K562 (cell line): ENCODE measurements around the gene UBE2H. TPM values are rescaled to one million over a fixed set of nuclear protein-coding genes. Genes with fewer than 3 reads are reported as not detected.
A peak's percentile ranks its signal among the peaks of the same experiment; 100 is the strongest.

Experiments used
- BDP1 ChIP-seq: IDR thresholded peaks from 3 replicates; pipeline ENCODE4 v1.6.1; 2011; ENCODE audit not compliant: insufficient read length, insufficient read depth
- GABPB1 ChIP-seq: sonication (generic); formaldehyde crosslinking; IDR thresholded peaks from 2 replicates; pipeline ENCODE4 v1.8.0; 2022; ENCODE audit warnings: mild to moderate bottlenecking, missing genetic modification reagents
- GMEB1 ChIP-seq: fragments of 250-450 bp; sonication (Bioruptor Pico); IDR thresholded peaks from 2 replicates; pipeline ENCODE4 v1.4.0; 2020; ENCODE audit warnings: mild to moderate bottlenecking
- HLTF ChIP-seq: fragments of 450-650 bp; IDR thresholded peaks from 2 replicates; pipeline ENCODE4 v1.6.1; 2016
- ZBTB40 ChIP-seq, 2 experiments: fragments of 450-650 bp in 1 of 2; sonication (generic) in 1 of 2; formaldehyde crosslinking in 1 of 2; IDR thresholded peaks; 2 replicates each; pipeline versions ENCODE4 v1.7.1 to v1.9.0; 2016 to 2022; ENCODE audit warnings: inconsistent platforms in 1 of 2, mild to moderate bottlenecking in 1 of 2, missing genetic modification reagents in 1 of 2
- ZBTB7A ChIP-seq: IDR thresholded peaks from 2 replicates; pipeline ENCODE4 v1.6.1; 2011; ENCODE audit warnings: low read depth, mild to moderate bottlenecking, low read length, moderate library complexity, borderline replicate concordance; ENCODE audit not compliant: control insufficient read depth
- ZNF253 ChIP-seq: fragments of 250-450 bp; sonication (Bioruptor Pico); conservative IDR thresholded peaks from 2 replicates; pipeline ENCODE4 v1.6.1; 2021; ENCODE audit warnings: mild to moderate bottlenecking
- ZNF57 ChIP-seq: fragments of 450-650 bp; formaldehyde crosslinking; IDR thresholded peaks from 2 replicates; pipeline ENCODE4 v1.4.0; 2020; ENCODE audit warnings: mild to moderate bottlenecking, moderate library complexity
- ZNF639 ChIP-seq, 2 experiments: fragments of 200-800 bp in 1 of 2; sonication (Bioruptor generic) in 1 of 2; sonication (generic) in 1 of 2; formaldehyde crosslinking in 1 of 2; IDR thresholded peaks in 1 of 2; conservative IDR thresholded peaks in 1 of 2; 2 replicates each; pipeline versions ENCODE4 v1.5.0 to v1.6.1; 2016 to 2020; ENCODE audit warnings: missing compliant biosample characterization in 1 of 2, missing genetic modification characterization in 1 of 2, missing genetic modification reagents in 1 of 2
- polyA plus RNA-seq, 8 experiments: library from polyadenylated mRNA; depleted of rRNA in 4 of 8; stranded (reverse) in 5 of 8; unstranded in 3 of 8; fragments of >200 nt; fragmentation: Nextera tagmentation in 2 of 8; fragmentation: Illumina TruSeq in 1 of 8; extraction: Ambion mirVana in 2 of 8; extraction: Trizol in 1 of 8; gene quantifications; 2 replicates each; pipeline versions ENCODE4 v1.2.1 to v1.2.3, GENCODE V29; 2011 to 2014; ENCODE audit warnings: inconsistent platforms in 1 of 8, missing spikeins in 1 of 8
- total RNA-seq, 7 experiments: library from RNA; depleted of rRNA in 6 of 7; stranded (reverse); fragments of >200 nt in 6 of 7; fragmentation: Illumina TruSeq in 2 of 7; extraction: Trizol in 2 of 7; gene quantifications; 2 replicates each; pipeline versions ENCODE4 v1.2.1 to v1.2.3, GENCODE V29; 2011 to 2021; ENCODE audit warnings: low replicate concordance in 1 of 7

Gene UBE2H
- total and polyA plus RNA-seq, 9 of the 15 experiments (the other 6 are each of a cell fraction or from before 2014, with no cell fraction given) = 6.3 to 33.0 (median 13.3) TPM

GRCh38 chr7:129825209-129825970, 127.4 kb downstream of the UBE2H start (continued):
- TF ChIP-seq ZBTB40 (IDR thresholded peaks at IDR 0.05) = no peak
- TF ChIP-seq ZBTB40 (CRISPR knock-in tag; IDR thresholded peaks at IDR 0.05) = no peak
- peak; percentile 74; the same call in 1 of the 2 replicates for TF ChIP-seq GABPB1 (CRISPR knock-in tag)
- TF ChIP-seq ZNF253 (CRISPR knock-in tag) = no peak
- TF ChIP-seq ZNF639 (CRISPR knock-in tag; conservative IDR thresholded peaks at IDR 0.05 in 1 of 2, IDR thresholded peaks at IDR 0.05 in 1 of 2) = peak in 1 of 2 experiments; percentile 53; a peak in 1 of 4 replicates
- 0 out of 2 replicates have a peak, but pooled peaks have one; percentile 69 for TF ChIP-seq HLTF
- no peak for TF ChIP-seq BDP1
- TF ChIP-seq GMEB1 (CRISPR knock-in tag) = no peak
- TF ChIP-seq ZBTB7A = peak; percentile 23; the same call in 1 of the 2 replicates
- TF ChIP-seq ZNF57 (CRISPR knock-in tag) = no peak
